Measurements from ENCODE around the gene BRIP1. TPM values are rescaled to one million over a fixed set of nuclear protein-coding genes. Genes with fewer than 3 reads are reported as not detected.

The BRIP1 gene
- total and polyA plus RNA-seq, 5 donors from 2014 or later, result 0.71 to 3.0 (median 1.3) TPM

DNA sequence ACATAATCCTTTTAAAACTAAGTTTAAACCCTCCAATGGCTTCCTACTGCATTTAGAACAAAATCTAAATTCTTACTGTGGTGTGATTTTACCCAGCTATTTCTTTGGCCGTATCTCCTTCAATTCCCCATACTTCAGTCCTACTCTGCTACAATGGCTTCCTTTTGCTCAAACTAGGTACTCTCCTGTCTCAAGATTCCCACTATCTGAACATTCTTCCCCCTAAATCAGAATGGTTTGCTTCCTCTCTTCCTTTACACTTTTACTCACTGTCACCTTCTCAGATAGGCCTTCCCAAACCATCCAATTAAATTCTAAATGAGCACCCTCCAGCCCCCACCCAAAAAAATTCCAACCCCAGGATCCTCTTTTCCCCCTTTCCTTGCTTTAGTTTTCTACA, 109.2 kb downstream of the BRIP1 start:
- no peaks in the 10 kb centered on the region for H3K36me3 ChIP-seq (ENCODE audit: control insufficient read depth, insufficient read depth, low read length)
- ATAC-seq (ENCODE audit: low read depth in 2 of 2) (no peak), DNase-seq (no peak)
- Mint-ChIP-seq H3K4me1 (peaks cover 7 to 19% (median 9%) of the 10 kb centered on the region in 4 donors), H3K27me3 (no peaks in the 10 kb centered on the region), H3K36me3 (peaks cover 4% of the 10 kb centered on the region), H3K27ac (no peak overlapping the region), H3K4me3 (no peak overlapping the region), H3K9me3 (peaks cover 0 to 2% (median 0%) of the 10 kb centered on the region in 7 donors)
- no peak overlapping the region for H3K4me3 ChIP-seq (ENCODE audit: low read depth, low read length)
- no peak overlapping the region for H3K27ac ChIP-seq (ENCODE audit: insufficient read depth, low read length, poor library complexity, severe bottlenecking)
- H3K9me3 ChIP-seq (ENCODE audit: control insufficient read depth in 2 of 2, low read length in 2 of 2), result no peaks in the 10 kb centered on the region
- peaks cover 6% of the 10 kb centered on the region for H3K4me1 ChIP-seq (ENCODE audit: control insufficient read depth, insufficient read depth, low read length, poor library complexity, severe bottlenecking)
- no peaks in the 10 kb centered on the region for H3K27me3 ChIP-seq (ENCODE audit: control insufficient read depth, insufficient read depth, low read length)

DNA sequence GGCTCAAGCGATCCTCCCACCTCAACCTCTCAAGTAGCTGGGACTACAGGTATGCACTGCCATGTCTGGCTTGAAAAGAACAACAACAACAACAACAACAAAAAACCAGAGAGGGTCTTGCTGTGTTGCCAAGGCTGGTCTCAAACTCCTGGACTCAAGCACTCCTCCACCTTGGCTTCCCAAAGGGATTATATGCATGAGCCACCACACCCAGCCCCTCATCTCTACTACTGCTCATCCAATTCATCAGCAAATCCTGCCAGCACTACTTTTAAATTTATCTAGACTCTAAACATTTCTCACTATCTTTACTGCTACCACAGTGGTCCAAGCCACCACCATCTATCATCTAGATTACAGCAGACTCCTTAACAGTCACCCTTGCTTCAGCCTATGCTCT, 109.6 kb downstream of the BRIP1 start:
- ATAC-seq (ENCODE audit: low read depth in 2 of 2), result no peak
- H3K4me1 ChIP-seq (ENCODE audit: control insufficient read depth, insufficient read depth, low read length, poor library complexity, severe bottlenecking), result peaks cover 4% of the 10 kb centered on the region
- peaks cover 4% of the 10 kb centered on the region for H3K36me3 Mint-ChIP-seq

DNA sequence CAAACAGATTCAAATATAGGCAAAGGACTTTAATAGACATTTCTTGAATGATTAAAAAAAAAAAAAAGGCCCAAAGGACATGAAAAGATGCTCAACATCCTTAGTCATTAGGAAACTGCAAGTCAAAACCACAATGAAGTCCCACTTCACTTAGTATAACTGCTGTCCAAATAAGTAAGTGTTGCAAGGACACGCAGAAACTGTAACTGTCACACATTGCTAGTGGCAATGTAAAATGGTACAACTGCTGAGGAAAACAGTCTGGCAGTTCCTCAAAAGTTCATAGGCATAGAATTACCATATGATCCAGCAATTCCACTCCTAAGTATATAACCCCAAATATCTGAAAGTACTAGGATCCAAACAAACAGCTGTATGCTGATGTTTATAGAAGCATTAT, 112.7 kb downstream of the BRIP1 start:
- no peaks in the 10 kb centered on the region for H3K36me3 ChIP-seq (ENCODE audit: control insufficient read depth, insufficient read depth, low read length)
- no peak overlapping the region for H3K27ac Mint-ChIP-seq

More for the DNA sequence above, 109.6 kb downstream of the BRIP1 start:
- H3K27ac Mint-ChIP-seq, result no peak overlapping the region
- Histone ChIP-seq H3K27ac (ENCODE audit: insufficient read depth, low read length, poor library complexity, severe bottlenecking) (no peak overlapping the region), H3K36me3 (ENCODE audit: control insufficient read depth, insufficient read depth, low read length) (no peaks in the 10 kb centered on the region), H3K4me3 (ENCODE audit: low read depth, low read length) (no peak overlapping the region), H3K9me3 (ENCODE audit: control insufficient read depth in 2 of 2, low read length in 2 of 2) (no peaks in the 10 kb centered on the region), H3K27me3 (ENCODE audit: control insufficient read depth, insufficient read depth, low read length) (no peaks in the 10 kb centered on the region)
- no peak for DNase-seq
- H3K9me3 Mint-ChIP-seq, result no peaks in the 10 kb centered on the region
- peaks cover 7 to 19% (median 9%) of the 10 kb centered on the region in 4 donors for H3K4me1 Mint-ChIP-seq
- H3K27me3 Mint-ChIP-seq, result no peaks in the 10 kb centered on the region
- no peak overlapping the region for H3K4me3 Mint-ChIP-seq

DNA sequence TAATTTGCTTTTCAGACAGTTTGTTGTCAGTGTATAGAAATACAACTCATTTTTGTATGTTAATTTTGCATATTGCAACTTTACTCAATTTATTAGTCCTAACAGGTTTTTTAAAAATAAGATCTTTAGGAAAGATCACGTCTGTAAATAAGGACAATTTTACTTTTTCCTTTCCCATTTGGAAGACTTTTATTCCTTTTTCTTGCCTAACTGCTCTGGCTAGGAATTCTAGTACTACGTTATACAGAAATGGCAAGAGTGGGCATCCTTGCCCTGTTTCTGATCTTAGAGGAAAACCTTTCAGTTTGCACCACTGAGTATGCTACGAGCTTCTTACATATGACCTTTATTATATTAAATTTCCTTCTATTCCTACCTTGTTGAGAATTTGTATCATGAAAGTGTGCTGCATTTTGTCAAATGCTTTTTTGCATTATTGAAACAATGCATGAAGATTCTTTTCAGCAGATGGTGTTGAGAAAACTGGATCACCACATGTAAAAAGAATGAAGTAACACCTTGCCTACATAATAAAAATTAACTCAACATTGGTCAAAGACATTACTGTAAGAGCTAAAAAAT, 113.4 kb downstream of the BRIP1 start:
- H3K4me3 Mint-ChIP-seq, result no peak overlapping the region
- H3K36me3 ChIP-seq (ENCODE audit: control insufficient read depth, insufficient read depth, low read length), result no peaks in the 10 kb centered on the region
- no peak overlapping the region for H3K27ac ChIP-seq (ENCODE audit: insufficient read depth, low read length, poor library complexity, severe bottlenecking)
- H3K4me1 ChIP-seq (ENCODE audit: control insufficient read depth, insufficient read depth, low read length, poor library complexity, severe bottlenecking), result no peaks in the 10 kb centered on the region
- DNase-seq (no peak), ATAC-seq (ENCODE audit: low read depth in 2 of 2) (no peak)
- H3K4me3 ChIP-seq (ENCODE audit: low read depth, low read length), result no peak overlapping the region
- no peak overlapping the region for H3K27ac Mint-ChIP-seq
- peaks cover 16% of the 10 kb centered on the region for H3K36me3 Mint-ChIP-seq
- no peaks in the 10 kb centered on the region for H3K27me3 ChIP-seq (ENCODE audit: control insufficient read depth, insufficient read depth, low read length)
- peaks cover 0 to 11% (median 2%) of the 10 kb centered on the region in 4 donors for H3K4me1 Mint-ChIP-seq
- no peaks in the 10 kb centered on the region for H3K27me3 Mint-ChIP-seq
- H3K9me3 ChIP-seq (ENCODE audit: control insufficient read depth in 2 of 2, low read length in 2 of 2), result peaks cover 0 to 5% of the 10 kb centered on the region in 2 experiments
- H3K9me3 Mint-ChIP-seq, result peaks cover 0 to 9% (median 2%) of the 10 kb centered on the region in 7 donors

More for the DNA sequence above, 112.7 kb downstream of the BRIP1 start:
- H3K9me3 ChIP-seq (ENCODE audit: control insufficient read depth in 2 of 2, low read length in 2 of 2), result peaks cover 0 to 5% of the 10 kb centered on the region in 2 experiments
- Mint-ChIP-seq H3K27me3 (no peaks in the 10 kb centered on the region), H3K36me3 (peaks cover 16% of the 10 kb centered on the region), H3K4me3 (no peak overlapping the region), H3K9me3 (peaks cover 0 to 9% (median 2%) of the 10 kb centered on the region in 7 donors), H3K4me1 (peaks cover 0 to 11% (median 2%) of the 10 kb centered on the region in 4 donors)
- no peak overlapping the region for H3K27ac ChIP-seq (ENCODE audit: insufficient read depth, low read length, poor library complexity, severe bottlenecking)
- ATAC-seq (ENCODE audit: low read depth in 2 of 2), result no peak
- H3K27me3 ChIP-seq (ENCODE audit: control insufficient read depth, insufficient read depth, low read length), result no peaks in the 10 kb centered on the region
- H3K4me1 ChIP-seq (ENCODE audit: control insufficient read depth, insufficient read depth, low read length, poor library complexity, severe bottlenecking), result no peaks in the 10 kb centered on the region
- DNase-seq, result peak in 1 of 3 donors; percentile 41
- no peak overlapping the region for H3K4me3 ChIP-seq (ENCODE audit: low read depth, low read length)

DNA sequence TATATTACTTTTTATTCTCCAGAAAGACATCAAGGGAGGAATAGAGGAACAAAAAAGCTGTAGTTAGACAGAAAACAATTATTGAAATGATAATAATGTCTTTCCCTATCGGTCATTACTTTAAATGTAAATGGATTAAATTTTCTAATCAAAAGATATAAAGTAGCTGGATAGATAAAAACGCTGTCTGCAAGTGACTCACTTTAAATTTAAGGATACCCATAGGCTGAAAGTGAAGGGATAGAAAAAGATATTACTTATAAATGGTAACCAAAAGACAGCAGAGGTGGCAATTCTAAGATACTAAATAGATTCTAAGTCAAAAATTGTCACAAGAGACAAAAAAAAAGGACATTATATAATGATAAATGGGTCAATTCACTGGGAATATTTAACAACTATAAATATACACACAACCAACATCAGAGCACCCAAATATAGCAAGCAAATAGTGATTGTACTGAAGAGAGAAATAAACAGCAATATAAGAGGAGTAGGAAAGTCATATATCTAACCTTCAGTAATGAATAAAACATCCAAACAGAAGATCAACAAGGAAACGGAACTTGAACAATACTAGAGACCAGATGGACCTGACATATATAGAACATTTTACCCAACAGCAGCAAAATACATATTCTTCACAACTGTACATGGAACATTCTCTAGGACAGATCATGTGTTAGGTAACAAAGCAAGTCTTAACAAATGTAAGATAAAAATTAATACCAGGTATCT, 116.9 kb downstream of the BRIP1 start:
- no peak for DNase-seq
- Histone ChIP-seq H3K9me3 (ENCODE audit: control insufficient read depth in 2 of 2, low read length in 2 of 2) (peaks cover 0 to 5% of the 10 kb centered on the region in 2 experiments), H3K36me3 (ENCODE audit: control insufficient read depth, insufficient read depth, low read length) (no peaks in the 10 kb centered on the region), H3K4me1 (ENCODE audit: control insufficient read depth, insufficient read depth, low read length, poor library complexity, severe bottlenecking) (no peaks in the 10 kb centered on the region), H3K4me3 (ENCODE audit: low read depth, low read length) (no peak overlapping the region), H3K27ac (ENCODE audit: insufficient read depth, low read length, poor library complexity, severe bottlenecking) (no peak overlapping the region), H3K27me3 (ENCODE audit: control insufficient read depth, insufficient read depth, low read length) (no peaks in the 10 kb centered on the region)
- Mint-ChIP-seq H3K4me1 (peaks cover 0 to 11% (median 2%) of the 10 kb centered on the region in 4 donors), H3K4me3 (no peak overlapping the region), H3K27ac (no peak overlapping the region), H3K36me3 (peaks cover 26% of the 10 kb centered on the region), H3K27me3 (no peaks in the 10 kb centered on the region), H3K9me3 (peaks cover 0 to 11% (median 4%) of the 10 kb centered on the region in 7 donors)
- no peak for ATAC-seq (ENCODE audit: low read depth in 2 of 2)

DNA sequence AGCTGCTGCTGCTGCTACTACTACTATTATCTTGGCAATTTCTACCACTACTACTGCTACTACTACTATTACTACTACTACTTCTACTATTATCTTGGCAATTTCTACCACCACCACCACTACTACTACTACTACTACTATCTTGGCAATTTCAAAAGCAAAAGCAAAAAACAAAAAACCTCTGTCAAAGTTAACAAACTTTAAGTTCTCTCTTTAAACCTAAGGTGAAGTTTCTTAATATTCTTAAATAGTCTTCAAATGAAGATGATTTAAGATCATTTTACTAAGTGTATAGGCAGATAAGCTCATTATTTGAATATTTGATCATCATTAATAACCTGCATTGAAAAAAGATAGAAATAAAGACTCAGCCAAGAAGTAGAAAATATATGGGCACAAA, 118.5 kb downstream of the BRIP1 start:
- Mint-ChIP-seq H3K27me3 (no peaks in the 10 kb centered on the region), H3K4me3 (no peak overlapping the region), H3K36me3 (peaks cover 35% of the 10 kb centered on the region), H3K9me3 (peaks cover 0 to 16% (median 4%) of the 10 kb centered on the region in 7 donors), H3K27ac (no peak overlapping the region), H3K4me1 (peaks cover 0 to 4% (median 0%) of the 10 kb centered on the region in 4 donors)
- H3K4me3 ChIP-seq (ENCODE audit: low read depth, low read length), result no peak overlapping the region
- H3K27ac ChIP-seq (ENCODE audit: insufficient read depth, low read length, poor library complexity, severe bottlenecking), result no peak overlapping the region
- H3K36me3 ChIP-seq (ENCODE audit: control insufficient read depth, insufficient read depth, low read length), result no peaks in the 10 kb centered on the region
- no peaks in the 10 kb centered on the region for H3K4me1 ChIP-seq (ENCODE audit: control insufficient read depth, insufficient read depth, low read length, poor library complexity, severe bottlenecking)
- DNase-seq, result no peak
- H3K27me3 ChIP-seq (ENCODE audit: control insufficient read depth, insufficient read depth, low read length), result no peaks in the 10 kb centered on the region
- H3K9me3 ChIP-seq (ENCODE audit: control insufficient read depth in 2 of 2, low read length in 2 of 2), result peaks cover 0 to 5% of the 10 kb centered on the region in 2 experiments
- ATAC-seq (ENCODE audit: low read depth in 2 of 2), result no peak

DNA sequence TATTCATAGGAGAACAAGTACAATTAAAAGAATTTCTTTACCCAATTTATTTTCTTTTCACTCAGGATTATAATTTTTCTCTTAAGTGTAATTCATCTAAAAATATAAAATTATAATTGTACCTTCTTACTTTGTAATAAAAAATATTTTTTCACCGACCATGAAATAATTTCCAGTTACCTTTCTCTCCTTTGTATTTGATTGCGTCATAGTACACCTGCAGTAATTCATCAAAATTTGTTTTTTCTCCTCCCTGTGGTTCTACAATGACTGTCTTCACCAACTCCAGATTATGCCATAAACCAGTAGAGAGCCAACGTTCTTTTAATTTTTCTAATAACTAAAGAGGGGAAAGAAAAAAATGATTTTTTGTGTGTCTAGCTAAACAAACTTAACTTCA, 119.1 kb downstream of the BRIP1 start:
- H3K4me1 ChIP-seq (ENCODE audit: control insufficient read depth, insufficient read depth, low read length, poor library complexity, severe bottlenecking), result no peaks in the 10 kb centered on the region
- H3K27ac ChIP-seq (ENCODE audit: insufficient read depth, low read length, poor library complexity, severe bottlenecking), result no peak overlapping the region
- H3K36me3 Mint-ChIP-seq, result peaks cover 35% of the 10 kb centered on the region
- no peaks in the 10 kb centered on the region for H3K27me3 Mint-ChIP-seq
- ATAC-seq (ENCODE audit: low read depth in 2 of 2), result no peak
- no peak for DNase-seq
- H3K9me3 Mint-ChIP-seq, result peaks cover 0 to 16% (median 4%) of the 10 kb centered on the region in 7 donors
- no peaks in the 10 kb centered on the region for H3K27me3 ChIP-seq (ENCODE audit: control insufficient read depth, insufficient read depth, low read length)
- H3K9me3 ChIP-seq (ENCODE audit: control insufficient read depth in 2 of 2, low read length in 2 of 2), result peaks cover 0 to 5% of the 10 kb centered on the region in 2 experiments
- H3K27ac Mint-ChIP-seq, result no peak overlapping the region
- H3K36me3 ChIP-seq (ENCODE audit: control insufficient read depth, insufficient read depth, low read length), result no peaks in the 10 kb centered on the region
- H3K4me1 Mint-ChIP-seq, result peaks cover 0 to 2% (median 0%) of the 10 kb centered on the region in 4 donors
- H3K4me3 ChIP-seq (ENCODE audit: low read depth, low read length), result no peak overlapping the region
- no peak overlapping the region for H3K4me3 Mint-ChIP-seq
